ENCODE measurements around the gene GSK3B.
"Not testable (repeated sequence)": the region's sequence is repeated elsewhere in the genome, so short reads cannot be mapped to it uniquely, and the experiment has no call there.

The GSK3B gene

DNA sequence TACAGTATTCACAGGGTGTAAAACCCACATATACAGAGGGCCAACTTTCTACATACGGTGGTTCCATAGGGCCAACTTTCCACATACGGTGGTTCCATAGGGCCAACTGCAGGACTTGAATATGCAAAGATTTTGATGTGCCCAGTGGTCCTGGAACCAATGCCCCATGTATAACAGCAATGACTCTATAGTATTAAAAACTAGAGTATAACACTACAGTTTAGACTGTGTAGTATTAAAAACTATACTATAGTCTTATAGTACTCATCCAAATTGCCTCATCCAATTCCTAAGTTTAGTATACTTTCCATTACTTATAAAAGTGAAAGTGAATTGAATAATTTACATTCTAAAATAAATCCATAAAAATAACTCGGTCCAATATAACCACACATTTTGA is 75.9 kb downstream of the GSK3B start:
- Mint-ChIP-seq H3K27me3 (ENCODE audit: low read depth, poor library complexity) (no peaks in the 10 kb centered on the region), H3K27ac (no peak overlapping the region), H3K9me3 (peaks cover 5% of the 10 kb centered on the region), H3K4me3 (no peak overlapping the region), H3K4me1 (peaks cover 7% of the 10 kb centered on the region), H3K36me3 (ENCODE audit: low read depth) (peaks cover 32% of the 10 kb centered on the region)
- TF ChIP-seq, protein P1, sequence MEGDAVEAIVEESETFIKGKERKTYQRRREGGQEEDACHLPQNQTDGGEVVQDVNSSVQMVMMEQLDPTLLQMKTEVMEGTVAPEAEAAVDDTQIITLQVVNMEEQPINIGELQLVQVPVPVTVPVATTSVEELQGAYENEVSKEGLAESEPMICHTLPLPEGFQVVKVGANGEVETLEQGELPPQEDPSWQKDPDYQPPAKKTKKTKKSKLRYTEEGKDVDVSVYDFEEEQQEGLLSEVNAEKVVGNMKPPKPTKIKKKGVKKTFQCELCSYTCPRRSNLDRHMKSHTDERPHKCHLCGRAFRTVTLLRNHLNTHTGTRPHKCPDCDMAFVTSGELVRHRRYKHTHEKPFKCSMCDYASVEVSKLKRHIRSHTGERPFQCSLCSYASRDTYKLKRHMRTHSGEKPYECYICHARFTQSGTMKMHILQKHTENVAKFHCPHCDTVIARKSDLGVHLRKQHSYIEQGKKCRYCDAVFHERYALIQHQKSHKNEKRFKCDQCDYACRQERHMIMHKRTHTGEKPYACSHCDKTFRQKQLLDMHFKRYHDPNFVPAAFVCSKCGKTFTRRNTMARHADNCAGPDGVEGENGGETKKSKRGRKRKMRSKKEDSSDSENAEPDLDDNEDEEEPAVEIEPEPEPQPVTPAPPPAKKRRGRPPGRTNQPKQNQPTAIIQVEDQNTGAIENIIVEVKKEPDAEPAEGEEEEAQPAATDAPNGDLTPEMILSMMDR (IDR thresholded peaks at IDR 0.05): no peak
- no peak for DNase-seq

DNA sequence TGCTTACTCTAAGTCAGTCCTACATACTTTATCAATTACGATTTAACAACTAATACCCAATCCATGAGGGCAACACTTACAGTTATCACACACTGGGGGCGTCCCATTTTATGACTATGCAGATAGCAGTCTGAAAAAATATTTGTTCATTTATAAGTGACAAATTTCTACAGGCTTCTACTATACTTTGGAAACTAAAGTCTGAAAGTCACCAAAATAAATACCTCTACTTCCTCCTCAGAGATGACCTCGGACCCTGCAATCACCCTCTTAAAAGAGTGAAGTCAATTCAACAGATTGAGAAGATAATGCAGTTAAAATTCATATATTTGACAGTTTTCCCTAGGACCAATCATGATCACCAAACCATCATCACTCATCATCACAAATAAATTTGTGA is 76.6 kb downstream of the GSK3B start:
- Mint-ChIP-seq H3K27ac (peak overlapping the region; percentile 56), H3K9me3 (peaks cover 5% of the 10 kb centered on the region), H3K36me3 (ENCODE audit: low read depth) (peaks cover 28% of the 10 kb centered on the region), H3K27me3 (ENCODE audit: low read depth, poor library complexity) (no peaks in the 10 kb centered on the region), H3K4me1 (peaks cover 7% of the 10 kb centered on the region), H3K4me3 (no peak overlapping the region)
- TF ChIP-seq, protein P1 (IDR thresholded peaks at IDR 0.05): no peak
- no peak for DNase-seq

DNA sequence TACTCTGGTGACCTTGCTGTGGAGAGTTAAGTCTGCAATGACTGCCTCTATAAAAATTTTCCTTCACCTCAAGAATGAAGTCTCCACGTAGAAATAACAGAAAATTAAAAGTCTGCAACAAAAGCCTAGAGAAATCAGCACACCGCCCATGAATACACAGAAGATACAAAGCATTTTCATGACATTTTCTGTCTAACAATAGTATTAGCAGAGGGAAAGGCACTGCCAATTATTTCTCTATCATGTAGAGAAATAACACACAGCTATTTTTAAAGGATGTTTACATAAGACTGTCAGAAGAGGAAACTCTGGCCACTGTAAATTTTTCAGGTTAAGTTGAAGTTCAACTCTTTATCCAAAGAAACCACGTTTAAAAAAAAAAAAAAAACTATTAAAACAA is 80.8 kb downstream of the GSK3B start:
- H3K4me1 Mint-ChIP-seq: peaks cover 7% of the 10 kb centered on the region
- H3K4me3 Mint-ChIP-seq: no peak overlapping the region
- peaks cover 33% of the 10 kb centered on the region for H3K36me3 Mint-ChIP-seq (ENCODE audit: low read depth)
- no peak overlapping the region for H3K27ac Mint-ChIP-seq
- DNase-seq: no peak
- TF ChIP-seq, protein P1 (IDR thresholded peaks at IDR 0.05): no peak
- H3K27me3 Mint-ChIP-seq (ENCODE audit: low read depth, poor library complexity): no peaks in the 10 kb centered on the region
- peaks cover 27% of the 10 kb centered on the region for H3K9me3 Mint-ChIP-seq

DNA sequence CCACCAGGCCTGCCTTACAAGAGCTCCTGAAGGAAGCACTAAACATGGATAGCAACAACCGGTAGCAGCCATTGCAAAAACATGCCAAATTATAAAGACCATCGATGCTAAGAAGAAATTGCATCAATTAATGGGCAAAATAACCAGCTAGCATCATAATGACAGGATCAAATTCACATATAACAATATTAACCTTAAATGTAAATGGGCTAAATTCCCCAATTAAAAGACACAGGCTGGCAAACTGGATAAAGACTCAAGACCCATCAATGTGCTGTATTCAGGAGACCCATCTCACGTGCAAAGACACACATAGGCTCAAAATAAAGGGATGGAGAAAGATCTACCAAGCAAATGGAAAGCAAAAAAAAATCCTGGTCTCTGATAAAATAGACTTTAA is 88.5 kb downstream of the GSK3B start:
- Mint-ChIP-seq H3K9me3 (peaks cover 60% of the 10 kb centered on the region), H3K36me3 (ENCODE audit: low read depth) (peaks cover 85% of the 10 kb centered on the region)
- H3K27me3 Mint-ChIP-seq (ENCODE audit: low read depth, poor library complexity); H3K27ac Mint-ChIP-seq; DNase-seq; H3K4me1 Mint-ChIP-seq; H3K4me3 Mint-ChIP-seq: not testable (repeated sequence)

DNA sequence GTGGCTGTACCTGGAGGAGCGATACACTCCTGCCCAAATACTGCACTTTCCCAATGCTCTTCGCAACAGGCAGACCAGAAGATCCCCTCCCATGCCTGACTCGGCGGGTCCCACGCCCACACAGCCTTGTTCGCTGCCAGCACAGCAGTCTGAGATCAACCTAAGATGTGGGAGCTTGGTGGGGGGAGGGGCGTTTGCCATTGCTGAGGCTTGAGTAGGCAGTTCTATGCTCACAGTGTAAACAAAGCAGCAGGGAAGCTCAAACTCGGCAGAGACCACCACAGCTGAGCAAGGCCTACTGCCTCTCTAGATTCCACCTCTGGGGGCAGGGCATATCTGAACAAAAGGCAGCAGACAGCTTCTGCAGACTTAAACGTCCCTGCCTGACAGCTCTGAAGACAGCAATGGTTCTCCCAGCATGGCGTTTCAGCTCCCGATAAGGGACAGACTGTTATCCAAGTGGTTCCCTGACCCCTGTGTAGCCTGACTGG is 90.2 kb downstream of the GSK3B start:
- H3K36me3 Mint-ChIP-seq (ENCODE audit: low read depth): peaks cover 90% of the 10 kb centered on the region
- peak; percentile 29 for DNase-seq
- not testable (repeated sequence) for H3K27me3 Mint-ChIP-seq (ENCODE audit: low read depth, poor library complexity); H3K4me1 Mint-ChIP-seq
- H3K27ac Mint-ChIP-seq: peak overlapping the region; percentile 12
- H3K4me3 Mint-ChIP-seq: peak overlapping the region; percentile 1
- H3K9me3 Mint-ChIP-seq: peaks cover 47% of the 10 kb centered on the region

DNA sequence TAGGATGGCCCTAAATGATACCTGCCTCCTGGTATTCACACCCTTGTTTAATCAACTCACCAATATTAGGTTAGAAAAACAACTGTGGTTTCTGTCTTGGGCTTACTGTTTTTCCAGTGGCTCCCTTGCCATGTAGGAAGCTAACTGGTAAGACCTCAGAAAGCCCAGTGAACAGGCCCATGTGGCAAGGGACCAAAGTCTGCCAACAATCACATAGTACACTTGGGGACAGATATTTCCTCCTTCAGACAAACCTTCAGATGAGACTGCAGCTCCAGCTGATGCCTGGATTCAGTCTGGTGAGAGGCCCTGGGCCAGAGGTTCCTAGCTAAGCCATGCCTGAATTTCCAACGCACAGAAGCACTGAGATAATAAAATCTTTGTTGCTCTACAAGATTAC is 96.1 kb downstream of the GSK3B start:
- Mint-ChIP-seq H3K9me3 (no peaks in the 10 kb centered on the region), H3K4me3 (no peak overlapping the region), H3K36me3 (ENCODE audit: low read depth) (peaks cover 86% of the 10 kb centered on the region), H3K4me1 (no peaks in the 10 kb centered on the region), H3K27ac (no peak overlapping the region), H3K27me3 (ENCODE audit: low read depth, poor library complexity) (no peaks in the 10 kb centered on the region)
- TF ChIP-seq, protein P1 (IDR thresholded peaks at IDR 0.05): no peak
- no peak for DNase-seq

DNA sequence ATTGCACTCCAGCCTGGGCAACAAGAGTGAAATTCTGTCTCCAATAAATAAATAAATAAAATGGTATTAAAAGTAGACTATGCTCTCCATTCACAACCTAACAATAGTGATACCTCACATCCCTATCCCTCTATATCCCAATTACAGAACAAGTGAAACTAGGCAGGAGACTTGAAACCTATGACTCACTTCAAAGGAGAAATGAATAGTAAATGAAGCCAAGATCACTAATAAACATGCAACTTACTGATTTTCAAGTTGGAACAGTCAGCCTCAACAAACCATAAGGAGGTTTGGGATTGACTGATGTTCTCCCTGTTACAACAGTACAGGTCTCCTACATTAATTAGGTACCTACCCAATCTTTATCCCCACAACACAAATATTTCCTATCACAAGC is 103.4 kb downstream of the GSK3B start:
- H3K9me3 Mint-ChIP-seq: peaks cover 59% of the 10 kb centered on the region
- no peaks in the 10 kb centered on the region for H3K27me3 Mint-ChIP-seq (ENCODE audit: low read depth, poor library complexity)
- H3K27ac Mint-ChIP-seq: no peak overlapping the region
- H3K36me3 Mint-ChIP-seq (ENCODE audit: low read depth): peaks cover 82% of the 10 kb centered on the region
- DNase-seq: no peak
- H3K4me3 Mint-ChIP-seq: no peak overlapping the region
- TF ChIP-seq, protein P1 (IDR thresholded peaks at IDR 0.05): no peak
- no peaks in the 10 kb centered on the region for H3K4me1 Mint-ChIP-seq
